Muscle layer of colon (tissue), 2 donors: ENCODE measurements around the gene AGPAT1.
"Not testable (repeated sequence)": the region's sequence is repeated elsewhere in the genome, so short reads cannot be mapped to it uniquely, and the experiment has no call there.

ENCODE experiments used
- H3K27ac ChIP-seq: one replicate; pipeline ENCODE4 v1.7.0; 2013; ENCODE audit warnings: low read depth, mild to moderate bottlenecking, low read length, moderate library complexity
- H3K27me3 ChIP-seq, 2 donors: one replicate each; pipeline ENCODE4 v1.7.0; 2013; ENCODE audit warnings: low read length in 2 of 2, mild to moderate bottlenecking in 2 of 2; ENCODE audit not compliant: insufficient read depth in 2 of 2, control insufficient read depth in 1 of 2
- H3K36me3 ChIP-seq: one replicate; pipeline ENCODE4 v1.7.0; 2013; ENCODE audit warnings: mild to moderate bottlenecking, low read length; ENCODE audit not compliant: insufficient read depth
- H3K4me1 ChIP-seq: one replicate; pipeline ENCODE4 v1.7.0; 2013; ENCODE audit warnings: mild to moderate bottlenecking, low read length; ENCODE audit not compliant: insufficient read depth
- H3K4me3 ChIP-seq, 2 donors: one replicate each; pipeline ENCODE4 v1.7.0; 2013; ENCODE audit warnings: low read length in 2 of 2, low read depth in 1 of 2, mild to moderate bottlenecking in 1 of 2, moderate library complexity in 1 of 2
- H3K9ac ChIP-seq: one replicate; pipeline ENCODE4 v1.7.0; 2013; ENCODE audit warnings: low read length
- H3K9me3 ChIP-seq: one replicate; pipeline ENCODE4 v1.7.0; 2013; ENCODE audit warnings: mild to moderate bottlenecking, low read length
- donor health status: abdominal sarcoma.
- donor health status: Adenocarcinoma of cecum.

Gene AGPAT1

GRCh38 chr6:32196682-32197616 is 21.1 kb upstream of the AGPAT1 start:
- no peaks in the 10 kb centered on the region for H3K36me3 ChIP-seq

GRCh38 chr6:32195902-32196681 is 20.2 kb upstream of the AGPAT1 start:
- H3K27ac ChIP-seq: peak overlapping the region; percentile 97
- peak overlapping the region; percentile 70 to 91 for H3K4me3 ChIP-seq
- H3K9me3 ChIP-seq: no peaks in the 10 kb centered on the region
- H3K9ac ChIP-seq: peak overlapping the region; percentile 100
- no peaks in the 10 kb centered on the region for H3K27me3 ChIP-seq
- H3K36me3 ChIP-seq: no peaks in the 10 kb centered on the region
- peaks cover 27% of the 10 kb centered on the region for H3K4me1 ChIP-seq

More at GRCh38 chr6:32196682-32197616, 21.1 kb upstream of the AGPAT1 start:
- H3K9ac ChIP-seq: peak overlapping the region; percentile 100
- peaks cover 23% of the 10 kb centered on the region for H3K4me1 ChIP-seq
- peak overlapping the region; percentile 70 to 91 for H3K4me3 ChIP-seq
- H3K27ac ChIP-seq: peak overlapping the region; percentile 97
- no peaks in the 10 kb centered on the region for H3K27me3 ChIP-seq
- H3K9me3 ChIP-seq: no peaks in the 10 kb centered on the region

GRCh38 chr6:32195652-32195901 is 19.7 kb upstream of the AGPAT1 start:
- Histone ChIP-seq H3K4me1 (peaks cover 31% of the 10 kb centered on the region), H3K27me3 (no peaks in the 10 kb centered on the region), H3K9ac (no peak overlapping the region), H3K36me3 (no peaks in the 10 kb centered on the region), H3K27ac (peak overlapping the region; percentile 99), H3K9me3 (no peaks in the 10 kb centered on the region), H3K4me3 (peak overlapping the region in 1 of 2 donors; percentile 62)

- Histone ChIP-seq H3K9me3 (no peaks in the 10 kb centered on the region), H3K27ac (peak overlapping the region; percentile 99), H3K9ac (peak overlapping the region; percentile 68), H3K27me3 (no peaks in the 10 kb centered on the region), H3K36me3 (no peaks in the 10 kb centered on the region), H3K4me1 (peaks cover 31% of the 10 kb centered on the region), H3K4me3 (peak overlapping the region; percentile 43 to 62)
These were observed 19.2 kb upstream of the AGPAT1 start for GRCh38 chr6:32194825-32195651.

GRCh38 chr6:32194388-32194787 is 18.5 kb upstream of the AGPAT1 start:
- Histone ChIP-seq H3K4me3 (peak overlapping the region; percentile 43 to 62), H3K9ac (peak overlapping the region; percentile 68)

GRCh38 chr6:32193096-32193495 is 17.2 kb upstream of the AGPAT1 start:
- peaks cover 37% of the 10 kb centered on the region for H3K4me1 ChIP-seq
- H3K27ac ChIP-seq: peak overlapping the region; percentile 27
- not testable (repeated sequence) for H3K9me3 ChIP-seq, H3K9ac ChIP-seq, H3K36me3 ChIP-seq, H3K27me3 ChIP-seq
- H3K4me3 ChIP-seq: peak overlapping the region in 1 of 2 donors; percentile 47

More at GRCh38 chr6:32194388-32194787, 18.5 kb upstream of the AGPAT1 start:
- Histone ChIP-seq H3K36me3 (no peaks in the 10 kb centered on the region), H3K4me1 (peaks cover 31% of the 10 kb centered on the region), H3K27me3 (no peaks in the 10 kb centered on the region), H3K27ac (peak overlapping the region; percentile 99), H3K9me3 (no peaks in the 10 kb centered on the region)

GRCh38 chr6:32192608-32193039 is 16.7 kb upstream of the AGPAT1 start, which contains the start of gene GPSM3:
Gene GPSM3 (minus strand): TSS chr6:32192643. CDS start chr6:32192513, 130 bp downstream.
- H3K4me1 ChIP-seq: peaks cover 41% of the 10 kb centered on the region
- H3K27ac ChIP-seq: peak within 1 kb of the TSS; percentile 27

GRCh38 chr6:32191696-32192607 is 16.1 kb upstream of the AGPAT1 start:
- peaks cover 11% of the 10 kb centered on the region for H3K36me3 ChIP-seq
- H3K4me1 ChIP-seq: peaks cover 44% of the 10 kb centered on the region
- H3K27ac ChIP-seq: peak overlapping the region; percentile 27
- H3K27me3 ChIP-seq: no peaks in the 10 kb centered on the region
- no peaks in the 10 kb centered on the region for H3K9me3 ChIP-seq
- H3K9ac ChIP-seq: peak overlapping the region; percentile 4
- peak overlapping the region in 1 of 2 donors; percentile 47 for H3K4me3 ChIP-seq

More at GRCh38 chr6:32192608-32193039, 16.7 kb upstream of the AGPAT1 start, which contains the start of gene GPSM3:
- H3K9me3 ChIP-seq: no peaks in the 10 kb centered on the region
- peak within 1 kb of the TSS in 1 of 2 donors; percentile 47 for H3K4me3 ChIP-seq
- no peaks in the 10 kb centered on the region for H3K27me3 ChIP-seq
- H3K36me3 ChIP-seq: peaks cover 4% of the 10 kb centered on the region
- H3K9ac ChIP-seq: peak within 1 kb of the TSS; percentile 4

- Histone ChIP-seq H3K9me3 (no peaks in the 10 kb centered on the region), H3K9ac (peak overlapping the region; percentile 4), H3K27me3 (no peaks in the 10 kb centered on the region), H3K27ac (peak overlapping the region; percentile 99), H3K36me3 (peaks cover 20% of the 10 kb centered on the region), H3K4me1 (peaks cover 47% of the 10 kb centered on the region), H3K4me3 (peak overlapping the region; percentile 16 to 47)
These were observed 15.2 kb upstream of the AGPAT1 start for GRCh38 chr6:32190911-32191677.
